SK-N-MC (cell line): ENCODE results near the gene ZNF197.
"Not testable (repeated sequence)": the region's sequence is repeated elsewhere in the genome, so short reads cannot be mapped to it uniquely, and the experiment has no call there.

Experiments
- DNase-seq: peaks from one replicate; pipeline ENCODE4 v3.0.0-alpha.2; 2011; ENCODE audit warnings: low read depth, low spot score
- H3K27ac ChIP-seq: fragments of 200-600 bp; sonication (generic); 2 replicates; pipeline ENCODE4 v1.5.1; 2016; ENCODE audit warnings: mixed run types
- H3K36me3 ChIP-seq: fragments of 200-600 bp; sonication (generic); 2 replicates; pipeline ENCODE4 v1.6.1; 2017; ENCODE audit warnings: antibody characterized with exemption, low read length, mixed read lengths; ENCODE audit not compliant: insufficient read depth
- H3K4me3 ChIP-seq: fragments of 200-600 bp; sonication (generic); 2 replicates; pipeline ENCODE4 v1.5.1; 2016
- H3K9ac ChIP-seq: fragments of 200-600 bp; sonication (generic); 2 replicates; pipeline ENCODE4 v1.8.0; 2017; ENCODE audit warnings: mixed run types, mixed read lengths; ENCODE audit not compliant: insufficient read length
- H3K9me3 ChIP-seq: fragments of 200-600 bp; sonication (generic); 2 replicates; pipeline ENCODE4 v1.6.1; 2017; ENCODE audit warnings: low read depth, mild to moderate bottlenecking, antibody characterized with exemption, low read length, moderate library complexity, mixed read lengths
- EZH2 ChIP-seq: fragments of 200-600 bp; sonication (generic); IDR thresholded peaks from one replicate; pipeline ENCODE4 v1.6.1; 2017; ENCODE audit warnings: antibody characterized with exemption
- FOXP2 ChIP-seq: optimal IDR thresholded peaks from 2 replicates; pipeline ENCODE3; 2011; ENCODE audit warnings: mild to moderate bottlenecking, moderate library complexity; ENCODE audit not compliant: insufficient read depth; ENCODE audit errors: extremely low read length, control extremely low read depth
- POLR2AphosphoS5 ChIP-seq: IDR thresholded peaks from 2 replicates; pipeline ENCODE4 v1.6.1; 2012; ENCODE audit warnings: mild to moderate bottlenecking, low read depth, low read length, borderline replicate concordance

The ZNF197 gene

GRCh38 chr3:44654039-44654438 is 29.2 kb downstream of the ZNF197 start:
- Histone ChIP-seq H3K9ac (no peak overlapping the region), H3K9me3 (no peaks in the 10 kb centered on the region), H3K36me3 (peaks cover 71% of the 10 kb centered on the region), H3K4me3 (no peak overlapping the region), H3K27ac (no peak overlapping the region)
- TF ChIP-seq FOXP2, result no peak
- no peak for TF ChIP-seq POLR2AphosphoS5
- TF ChIP-seq EZH2, result no peak
- no peak for DNase-seq

- Histone ChIP-seq H3K4me3 (no peak overlapping the region), H3K27ac (no peak overlapping the region), H3K36me3 (peaks cover 55% of the 10 kb centered on the region), H3K9ac (no peak overlapping the region), H3K9me3 (no peaks in the 10 kb centered on the region)
- TF ChIP-seq POLR2AphosphoS5 (no peak), EZH2 (no peak), FOXP2 (no peak)
- no peak for DNase-seq
These were observed 34.2 kb downstream of the ZNF197 start for GRCh38 chr3:44659015-44659414.

- no peaks in the 10 kb centered on the region for H3K9me3 ChIP-seq
- no peak overlapping the region for H3K27ac ChIP-seq
- no peak overlapping the region for H3K9ac ChIP-seq
- H3K36me3 ChIP-seq, result peaks cover 50% of the 10 kb centered on the region
- no peak for DNase-seq
- TF ChIP-seq FOXP2, result no peak
- TF ChIP-seq POLR2AphosphoS5, result no peak
- TF ChIP-seq EZH2, result no peak
- no peak overlapping the region for H3K4me3 ChIP-seq
These were observed 34.6 kb downstream of the ZNF197 start for GRCh38 chr3:44659434-44659833.

- peaks cover 39% of the 10 kb centered on the region for H3K36me3 ChIP-seq
These were observed 36.4 kb downstream of the ZNF197 start for GRCh38 chr3:44661189-44661588.

GRCh38 chr3:44665173-44665572 is 40.3 kb downstream of the ZNF197 start:
- no peak overlapping the region for H3K27ac ChIP-seq
- TF ChIP-seq FOXP2, result no peak
- no peak for TF ChIP-seq POLR2AphosphoS5
- TF ChIP-seq EZH2, result no peak
- H3K9ac ChIP-seq, result no peak overlapping the region
- no peaks in the 10 kb centered on the region for H3K9me3 ChIP-seq
- no peak for DNase-seq
- H3K36me3 ChIP-seq, result peaks cover 6% of the 10 kb centered on the region; the same call in 1 of the 2 replicates
- H3K4me3 ChIP-seq, result no peak overlapping the region

More at GRCh38 chr3:44661189-44661588, 36.4 kb downstream of the ZNF197 start:
- Histone ChIP-seq H3K4me3 (no peak overlapping the region), H3K9ac (no peak overlapping the region), H3K27ac (no peak overlapping the region), H3K9me3 (no peaks in the 10 kb centered on the region)
- TF ChIP-seq EZH2 (no peak), FOXP2 (no peak), POLR2AphosphoS5 (no peak)
- DNase-seq, result no peak

GRCh38 chr3:44666346-44666745 is 41.5 kb downstream of the ZNF197 start:
- no peak overlapping the region for H3K27ac ChIP-seq
- TF ChIP-seq FOXP2 (no peak), POLR2AphosphoS5 (no peak), EZH2 (no peak)
- no peaks in the 10 kb centered on the region for H3K9me3 ChIP-seq
- DNase-seq, result no peak
- no peak overlapping the region for H3K9ac ChIP-seq
- H3K4me3 ChIP-seq, result no peak overlapping the region
- no peaks in the 10 kb centered on the region for H3K36me3 ChIP-seq

- Histone ChIP-seq H3K36me3 (no peaks in the 10 kb centered on the region), H3K27ac (no peak overlapping the region), H3K9ac (no peak overlapping the region), H3K4me3 (no peak overlapping the region), H3K9me3 (no peaks in the 10 kb centered on the region)
- TF ChIP-seq EZH2 (no peak), POLR2AphosphoS5 (no peak), FOXP2 (no peak)
- DNase-seq, result no peak
These were observed 44.9 kb downstream of the ZNF197 start for GRCh38 chr3:44669760-44670159.

GRCh38 chr3:44673466-44673865 is 48.6 kb downstream of the ZNF197 start:
- H3K27ac ChIP-seq, H3K36me3 ChIP-seq, H3K4me3 ChIP-seq, H3K9ac ChIP-seq, H3K9me3 ChIP-seq, DNase-seq: not testable (repeated sequence)

- H3K9me3 ChIP-seq, result no peaks in the 10 kb centered on the region
- TF ChIP-seq POLR2AphosphoS5 (no peak), EZH2 (no peak), FOXP2 (no peak)
- no peak overlapping the region for H3K4me3 ChIP-seq
- H3K9ac ChIP-seq, result no peak overlapping the region
- H3K27ac ChIP-seq, result no peak overlapping the region
- no peaks in the 10 kb centered on the region for H3K36me3 ChIP-seq
- no peak for DNase-seq
These were observed 49.4 kb downstream of the ZNF197 start for GRCh38 chr3:44674211-44674610.
